CD14-positive monocyte (primary cell): ENCODE data around the gene NHS. TPM values are rescaled to one million over a fixed set of nuclear protein-coding genes. Genes with fewer than 3 reads are reported as not detected.

Source experiments
- DNase-seq, 3 donors: peaks; one replicate each; pipeline ENCODE4 v3.0.0-alpha.2; 2011 to 2022
- H2AFZ ChIP-seq: 2 replicates; pipeline ENCODE4 v1.6.0; 2012; ENCODE audit warnings: mild to moderate bottlenecking, low read depth, low read length, inconsistent platforms; ENCODE audit not compliant: insufficient read depth, poor library complexity, severe bottlenecking
- H3K27ac ChIP-seq, 2 donors: 1 replicate in 1 of 2; 2 replicates in 1 of 2; pipeline ENCODE4 v1.5.1; 2012 to 2013; ENCODE audit warnings: low read length in 2 of 2, control low read depth in 1 of 2, inconsistent platforms in 1 of 2, low read depth in 1 of 2, mild to moderate bottlenecking in 1 of 2
- H3K27me3 ChIP-seq, 2 donors: one replicate each; pipeline versions ENCODE4 v1.6.0 to v1.6.1; 2011 to 2013; ENCODE audit warnings: low read length in 2 of 2; ENCODE audit not compliant: control insufficient read depth in 2 of 2, insufficient read depth in 2 of 2
- H3K36me3 ChIP-seq, 2 donors: replicated peaks in 1 of 2; 1 replicate in 1 of 2; 2 replicates in 1 of 2; pipeline versions ENCODE4 v1.5.1 to v1.6.1; 2012 to 2013; ENCODE audit warnings: low read length in 2 of 2, control low read depth in 1 of 2, inconsistent platforms in 1 of 2, mild to moderate bottlenecking in 1 of 2; ENCODE audit not compliant: insufficient read depth in 2 of 2, control insufficient read depth in 1 of 2
- H3K4me1 ChIP-seq, 2 donors: 1 replicate in 1 of 2; 2 replicates in 1 of 2; pipeline versions ENCODE4 v1.5.1 to v1.6.1; 2012 to 2013; ENCODE audit warnings: low read length in 2 of 2, control low read depth in 1 of 2, inconsistent platforms in 1 of 2, mild to moderate bottlenecking in 1 of 2, moderate library complexity in 1 of 2; ENCODE audit not compliant: insufficient read depth in 2 of 2, control insufficient read depth in 1 of 2
- H3K4me2 ChIP-seq: replicated peaks from 2 replicates; pipeline ENCODE3; 2012; ENCODE audit warnings: low read length, moderate library complexity, mild to moderate bottlenecking; ENCODE audit not compliant: poor library complexity, severe bottlenecking; ENCODE audit errors: extremely low read depth
- H3K4me3 ChIP-seq, 3 experiments: fragments of 200-600 bp in 1 of 3; sonication (generic) in 1 of 3; replicated peaks in 1 of 3; 1 replicate in 2 of 3; 2 replicates in 1 of 3; pipeline ENCODE4 v1.5.1; 2011 to 2013; ENCODE audit warnings: low read length in 3 of 3, mild to moderate bottlenecking in 3 of 3, control low read depth in 2 of 3, low read depth in 2 of 3, inconsistent platforms in 1 of 3, moderate library complexity in 1 of 3
- H3K79me2 ChIP-seq: 2 replicates; pipeline ENCODE4 v1.6.0; 2012; ENCODE audit warnings: mild to moderate bottlenecking, control low read depth, inconsistent platforms, low read length, moderate library complexity; ENCODE audit not compliant: insufficient read depth
- H3K9ac ChIP-seq: 2 replicates; pipeline ENCODE4 v1.6.0; 2017; ENCODE audit warnings: low read length, mild to moderate bottlenecking; ENCODE audit not compliant: insufficient read depth, poor library complexity, severe bottlenecking
- H3K9me3 ChIP-seq, 2 donors: replicated peaks in 1 of 2; 1 replicate in 1 of 2; 2 replicates in 1 of 2; pipeline versions ENCODE4 v1.5.1 to v1.6.1; 2012 to 2013; ENCODE audit warnings: low read length in 2 of 2, control low read depth in 1 of 2; ENCODE audit not compliant: control insufficient read depth in 1 of 2, insufficient read depth in 1 of 2
- H4K20me1 ChIP-seq: 2 replicates; pipeline ENCODE4 v1.6.0; 2012; ENCODE audit warnings: mild to moderate bottlenecking, low read length, control low read depth, moderate library complexity; ENCODE audit not compliant: insufficient read depth
- H3K27ac Mint-ChIP-seq, 7 donors: one replicate each; pipeline ENCODE4 v1.8.0; 2020; ENCODE audit warnings: mild to moderate bottlenecking in 7 of 7, mixed read lengths in 7 of 7, moderate library complexity in 6 of 7, inconsistent platforms in 2 of 7
- H3K27me3 Mint-ChIP-seq, 3 donors: one replicate each; pipeline ENCODE4 v1.8.0; 2021 to 2022; ENCODE audit warnings: low read depth in 3 of 3, mild to moderate bottlenecking in 3 of 3, mixed read lengths in 3 of 3, moderate library complexity in 3 of 3, inconsistent platforms in 1 of 3
- H3K36me3 Mint-ChIP-seq, 2 donors: one replicate each; pipeline ENCODE4 v1.8.0; 2020; ENCODE audit warnings: mixed read lengths in 2 of 2, inconsistent platforms in 1 of 2, mild to moderate bottlenecking in 1 of 2
- H3K4me1 Mint-ChIP-seq: one replicate; pipeline ENCODE4 v1.8.0; 2020; ENCODE audit warnings: mild to moderate bottlenecking, mixed read lengths
- H3K4me3 Mint-ChIP-seq, 2 donors: one replicate each; pipeline ENCODE4 v1.8.0; 2020; ENCODE audit warnings: mild to moderate bottlenecking in 2 of 2, mixed read lengths in 2 of 2, moderate library complexity in 1 of 2
- H3K9me3 Mint-ChIP-seq, 7 donors: one replicate each; pipeline ENCODE4 v1.8.0; 2020 to 2022; ENCODE audit warnings: mixed read lengths in 7 of 7, mild to moderate bottlenecking in 6 of 7, moderate library complexity in 6 of 7, inconsistent platforms in 2 of 7
- CTCF ChIP-seq: fragments of 200-600 bp; IDR thresholded peaks from one replicate; pipeline ENCODE4 v1.8.0; 2022; ENCODE audit warnings: antibody characterized with exemption, mild to moderate bottlenecking
- WGBS: methylation state at CpG from one replicate; pipeline ENCODE4 v1.1.5; 2013; ENCODE audit warnings: missing lambda C conversion rate; ENCODE audit not compliant: insufficient coverage; 5-methylcytosine and 5-hydroxymethylcytosine counted together
- intact Hi-C, 2 donors: fragments of 100-400 bp; cut with micrococcal nuclease; formaldehyde crosslinking; loops; one replicate each; pipeline versions ENCODE4 v1.15.0 to v1.15.1; 2023
- polyA plus RNA-seq, 3 donors: library from polyadenylated mRNA; depleted of rRNA in 1 of 3; unstranded in 2 of 3; stranded (reverse) in 1 of 3; fragments of 300-500 nt in 2 of 3; fragments of >200 nt in 1 of 3; fragmentation: Illumina TruSeq in 2 of 3; gene quantifications; 1 replicate in 2 of 3; 2 replicates in 1 of 3; pipeline ENCODE4 v1.2.3, GENCODE V29; 2012 to 2021

The NHS gene
- polyA plus RNA-seq, 3 donors, result 0.86 to 1.8 (median 1.3) TPM

- intact Hi-C loops, result no loop called here
- Histone ChIP-seq H3K9ac (no peak overlapping the region), H3K4me3 (no peak overlapping the region), H3K4me2 (no peak overlapping the region), H3K27me3 (peaks cover 0 to 9% of the 10 kb centered on the region in 2 donors), H3K79me2 (no peaks in the 10 kb centered on the region), H2AFZ (no peak overlapping the region), H3K36me3 (no peaks in the 10 kb centered on the region), H3K9me3 (no peaks in the 10 kb centered on the region), H3K27ac (no peak overlapping the region), H4K20me1 (no peaks in the 10 kb centered on the region), H3K4me1 (no peaks in the 10 kb centered on the region)
- Mint-ChIP-seq H3K4me1 (no peaks in the 10 kb centered on the region), H3K27ac (no peak overlapping the region), H3K27me3 (peaks cover 0 to 8% (median 7%) of the 10 kb centered on the region in 3 donors), H3K9me3 (peaks cover 0 to 5% (median 0%) of the 10 kb centered on the region in 7 donors), H3K36me3 (no peaks in the 10 kb centered on the region), H3K4me3 (no peak overlapping the region)
- TF ChIP-seq CTCF, result no peak
- 60% methylated on average over 1 of the region's 4 CpGs for WGBS
- no peak for DNase-seq
These were observed 60.5 kb downstream of the NHS start for GRCh38 chrX:17435476-17435875.

GRCh38 chrX:17438221-17438620, 63.2 kb downstream of the NHS start:
- no peak overlapping the region for H3K4me3 Mint-ChIP-seq
- Histone ChIP-seq H3K4me1 (no peaks in the 10 kb centered on the region), H3K4me2 (no peak overlapping the region), H3K27ac (no peak overlapping the region), H3K79me2 (no peaks in the 10 kb centered on the region), H3K36me3 (no peaks in the 10 kb centered on the region), H3K4me3 (no peak overlapping the region), H2AFZ (no peak overlapping the region), H3K27me3 (peaks cover 0 to 8% of the 10 kb centered on the region in 2 donors), H3K9me3 (no peaks in the 10 kb centered on the region), H4K20me1 (no peaks in the 10 kb centered on the region), H3K9ac (no peak overlapping the region)
- no peaks in the 10 kb centered on the region for H3K4me1 Mint-ChIP-seq
- TF ChIP-seq CTCF, result no peak
- no peaks in the 10 kb centered on the region for H3K36me3 Mint-ChIP-seq
- DNase-seq, result no peak
- H3K27ac Mint-ChIP-seq, result no peak overlapping the region
- H3K9me3 Mint-ChIP-seq, result peaks cover 0 to 2% (median 0%) of the 10 kb centered on the region in 7 donors
- H3K27me3 Mint-ChIP-seq, result peaks cover 4 to 8% (median 4%) of the 10 kb centered on the region in 3 donors
- WGBS, result no CpG with 5 or more reads among the region's 6 CpGs
- intact Hi-C loops, result no loop called here
